HL-60 (cell line): ENCODE measurements around the gene TAF4B.

Source experiments
- DNase-seq, 2 experiments: peaks; one replicate each; pipeline ENCODE4 v3.0.0-alpha.2; 2010 to 2020; ENCODE audit warnings: low read depth in 1 of 2, low spot score in 1 of 2
- H3K27ac ChIP-seq: fragments of 250-450 bp; sonication (Bioruptor Pico); replicated peaks from 2 replicates; pipeline ENCODE4 v1.5.1; 2020; ENCODE audit warnings: mild to moderate bottlenecking, moderate library complexity
- H3K27me3 ChIP-seq: fragments of 250-450 bp; sonication (Bioruptor Pico); 2 replicates; pipeline ENCODE4 v1.5.1; 2021; ENCODE audit warnings: mild to moderate bottlenecking, moderate library complexity; ENCODE audit not compliant: insufficient read depth, poor library complexity, severe bottlenecking
- H3K4me3 ChIP-seq: replicated peaks from 2 replicates; pipeline ENCODE4 v1.5.1; 2011; ENCODE audit warnings: mild to moderate bottlenecking, control low read depth, low read length; ENCODE audit not compliant: insufficient read depth
- GABPA ChIP-seq: IDR thresholded peaks from 2 replicates; pipeline ENCODE4 v1.6.1; 2012; ENCODE audit warnings: low read depth
- POLR2AphosphoS5 ChIP-seq: IDR thresholded peaks from 2 replicates; pipeline ENCODE4 v1.6.1; 2012; ENCODE audit warnings: low read depth
- SPI1 ChIP-seq: IDR thresholded peaks from 2 replicates; pipeline ENCODE4 v1.6.1; 2012; ENCODE audit warnings: low read depth, mild to moderate bottlenecking, borderline replicate concordance
- TF ChIP-seq, protein P1 (sequence below): IDR thresholded peaks from one replicate; pipeline ENCODE4 v1.5.1; 2011; ENCODE audit warnings: low read length, control low read depth, inconsistent platforms; ENCODE audit not compliant: insufficient read depth
- TF ChIP-seq, protein P2 (sequence below): IDR thresholded peaks from 2 replicates; pipeline ENCODE4 v1.6.1; 2012; ENCODE audit warnings: low read depth; ENCODE audit not compliant: insufficient replicate concordance

TAF4B gene

GRCh38 chr18:26317398-26317797, 91.2 kb downstream of the TAF4B start:
- no peak overlapping the region for H3K4me3 ChIP-seq
- no peaks in the 10 kb centered on the region for H3K27me3 ChIP-seq
- no peak for DNase-seq
- TF ChIP-seq, protein P1, sequence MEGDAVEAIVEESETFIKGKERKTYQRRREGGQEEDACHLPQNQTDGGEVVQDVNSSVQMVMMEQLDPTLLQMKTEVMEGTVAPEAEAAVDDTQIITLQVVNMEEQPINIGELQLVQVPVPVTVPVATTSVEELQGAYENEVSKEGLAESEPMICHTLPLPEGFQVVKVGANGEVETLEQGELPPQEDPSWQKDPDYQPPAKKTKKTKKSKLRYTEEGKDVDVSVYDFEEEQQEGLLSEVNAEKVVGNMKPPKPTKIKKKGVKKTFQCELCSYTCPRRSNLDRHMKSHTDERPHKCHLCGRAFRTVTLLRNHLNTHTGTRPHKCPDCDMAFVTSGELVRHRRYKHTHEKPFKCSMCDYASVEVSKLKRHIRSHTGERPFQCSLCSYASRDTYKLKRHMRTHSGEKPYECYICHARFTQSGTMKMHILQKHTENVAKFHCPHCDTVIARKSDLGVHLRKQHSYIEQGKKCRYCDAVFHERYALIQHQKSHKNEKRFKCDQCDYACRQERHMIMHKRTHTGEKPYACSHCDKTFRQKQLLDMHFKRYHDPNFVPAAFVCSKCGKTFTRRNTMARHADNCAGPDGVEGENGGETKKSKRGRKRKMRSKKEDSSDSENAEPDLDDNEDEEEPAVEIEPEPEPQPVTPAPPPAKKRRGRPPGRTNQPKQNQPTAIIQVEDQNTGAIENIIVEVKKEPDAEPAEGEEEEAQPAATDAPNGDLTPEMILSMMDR, result no peak
- TF ChIP-seq GABPA (no peak), SPI1 (no peak), POLR2AphosphoS5 (no peak)
- TF ChIP-seq, protein P2, sequence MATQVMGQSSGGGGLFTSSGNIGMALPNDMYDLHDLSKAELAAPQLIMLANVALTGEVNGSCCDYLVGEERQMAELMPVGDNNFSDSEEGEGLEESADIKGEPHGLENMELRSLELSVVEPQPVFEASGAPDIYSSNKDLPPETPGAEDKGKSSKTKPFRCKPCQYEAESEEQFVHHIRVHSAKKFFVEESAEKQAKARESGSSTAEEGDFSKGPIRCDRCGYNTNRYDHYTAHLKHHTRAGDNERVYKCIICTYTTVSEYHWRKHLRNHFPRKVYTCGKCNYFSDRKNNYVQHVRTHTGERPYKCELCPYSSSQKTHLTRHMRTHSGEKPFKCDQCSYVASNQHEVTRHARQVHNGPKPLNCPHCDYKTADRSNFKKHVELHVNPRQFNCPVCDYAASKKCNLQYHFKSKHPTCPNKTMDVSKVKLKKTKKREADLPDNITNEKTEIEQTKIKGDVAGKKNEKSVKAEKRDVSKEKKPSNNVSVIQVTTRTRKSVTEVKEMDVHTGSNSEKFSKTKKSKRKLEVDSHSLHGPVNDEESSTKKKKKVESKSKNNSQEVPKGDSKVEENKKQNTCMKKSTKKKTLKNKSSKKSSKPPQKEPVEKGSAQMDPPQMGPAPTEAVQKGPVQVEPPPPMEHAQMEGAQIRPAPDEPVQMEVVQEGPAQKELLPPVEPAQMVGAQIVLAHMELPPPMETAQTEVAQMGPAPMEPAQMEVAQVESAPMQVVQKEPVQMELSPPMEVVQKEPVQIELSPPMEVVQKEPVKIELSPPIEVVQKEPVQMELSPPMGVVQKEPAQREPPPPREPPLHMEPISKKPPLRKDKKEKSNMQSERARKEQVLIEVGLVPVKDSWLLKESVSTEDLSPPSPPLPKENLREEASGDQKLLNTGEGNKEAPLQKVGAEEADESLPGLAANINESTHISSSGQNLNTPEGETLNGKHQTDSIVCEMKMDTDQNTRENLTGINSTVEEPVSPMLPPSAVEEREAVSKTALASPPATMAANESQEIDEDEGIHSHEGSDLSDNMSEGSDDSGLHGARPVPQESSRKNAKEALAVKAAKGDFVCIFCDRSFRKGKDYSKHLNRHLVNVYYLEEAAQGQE, result no peak
- H3K27ac ChIP-seq, result no peak overlapping the region

DNA sequence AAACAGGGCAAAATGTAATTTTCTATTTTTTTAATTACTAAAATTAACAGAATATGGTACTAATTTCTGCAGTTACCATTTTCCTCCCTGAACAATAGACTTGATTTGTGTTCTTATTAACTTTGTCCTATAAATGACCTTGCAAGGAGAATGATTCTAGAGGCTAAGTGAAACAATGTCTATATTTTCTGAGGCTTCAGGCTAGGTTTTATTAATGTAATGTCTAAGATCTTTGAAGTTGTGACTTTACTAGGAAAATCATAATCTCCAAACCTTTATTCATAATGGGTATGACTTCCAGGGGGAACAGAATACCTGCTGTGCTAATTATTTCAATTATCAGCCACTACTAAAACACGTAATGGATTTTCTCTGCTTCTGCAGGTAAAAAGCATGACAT, 94.4 kb downstream of the TAF4B start:
- no peak for TF ChIP-seq SPI1
- TF ChIP-seq, protein P1, result no peak
- TF ChIP-seq POLR2AphosphoS5, result no peak
- TF ChIP-seq GABPA, result no peak
- TF ChIP-seq, protein P2, result no peak
- Histone ChIP-seq H3K27ac (no peak overlapping the region), H3K4me3 (no peak overlapping the region), H3K27me3 (no peaks in the 10 kb centered on the region)
- DNase-seq, result no peak

GRCh38 chr18:26322890-26323653, 96.8 kb downstream of the TAF4B start:
- Histone ChIP-seq H3K27me3 (no peaks in the 10 kb centered on the region), H3K4me3 (no peak overlapping the region), H3K27ac (no peak overlapping the region)
- DNase-seq, result no peak
- TF ChIP-seq, protein P2, result no peak
- TF ChIP-seq POLR2AphosphoS5, result no peak
- no peak for TF ChIP-seq SPI1
- TF ChIP-seq GABPA, result no peak
- TF ChIP-seq, protein P1, result no peak
